Lower lobe of right lung (tissue), 2 donors: ENCODE measurements around the gene RP2. TPM values are rescaled to one million over a fixed set of nuclear protein-coding genes. Genes with fewer than 3 reads are reported as not detected.

ENCODE experiments used
- ATAC-seq, 2 donors: fragments of 200-7000 bp; cut with Tn5 transposase; one replicate each; pipeline ENCODE4 v1.9.1; 2020 to 2022; ENCODE audit warnings: mild to moderate bottlenecking in 2 of 2, moderate library complexity in 2 of 2
- DNase-seq: peaks from one replicate; pipeline ENCODE4 v3.0.0-alpha.2; 2020
- H3K27ac ChIP-seq: fragments of 200-600 bp; one replicate; pipeline ENCODE4 v1.8.0; 2022
- H3K27me3 ChIP-seq: fragments of 200-600 bp; one replicate; pipeline ENCODE4 v1.8.0; 2022; ENCODE audit warnings: low read depth
- H3K36me3 ChIP-seq: fragments of 200-600 bp; one replicate; pipeline ENCODE4 v1.8.0; 2022; ENCODE audit warnings: mild to moderate bottlenecking
- H3K4me1 ChIP-seq: fragments of 200-600 bp; one replicate; pipeline ENCODE4 v1.8.0; 2022
- H3K4me3 ChIP-seq: fragments of 200-600 bp; one replicate; pipeline ENCODE4 v1.8.0; 2022; ENCODE audit warnings: mild to moderate bottlenecking
- H3K9me3 ChIP-seq: fragments of 200-600 bp; one replicate; pipeline ENCODE4 v1.8.0; 2022
- CTCF ChIP-seq: fragments of 200-600 bp; IDR thresholded peaks from one replicate; pipeline ENCODE4 v1.8.0; 2022; ENCODE audit warnings: antibody characterized with exemption, mild to moderate bottlenecking
- intact Hi-C: fragments of 100-400 bp; cut with DNase I; formaldehyde crosslinking; loops from one replicate; pipeline ENCODE4 v1.11.0; 2022
- total RNA-seq: library from RNA; stranded (reverse); fragmentation: NEBNext Ultra II Directional; extraction: Animal tissue kit (Norgen Biotek cat#: 25700); gene quantifications from one replicate; pipeline ENCODE4 v1.2.1, GENCODE V29; 2021
- donor health status: DM: no; HTN: yes; CAD: no; lungs with severe emphysema.

Gene RP2
- total RNA-seq, 1 donor from 2014 or later, result 16.8 TPM

GRCh38 chrX:46918434-46918833 is 81.6 kb downstream of the RP2 start:
- intact Hi-C loops, result no loop called here
- no peak for DNase-seq
- Histone ChIP-seq H3K27me3 (no peaks in the 10 kb centered on the region), H3K4me3 (no peak overlapping the region), H3K36me3 (no peaks in the 10 kb centered on the region), H3K27ac (no peak overlapping the region), H3K4me1 (no peaks in the 10 kb centered on the region), H3K9me3 (no peaks in the 10 kb centered on the region)
- TF ChIP-seq CTCF, result no peak
- peak in 1 of 2 donors; percentile 55 for ATAC-seq

- H3K9me3 ChIP-seq, result no peaks in the 10 kb centered on the region
- no peak for TF ChIP-seq CTCF
- no peak overlapping the region for H3K4me3 ChIP-seq
- no peaks in the 10 kb centered on the region for H3K4me1 ChIP-seq
- no peak overlapping the region for H3K27ac ChIP-seq
- H3K27me3 ChIP-seq, result no peaks in the 10 kb centered on the region
- H3K36me3 ChIP-seq, result no peaks in the 10 kb centered on the region
- intact Hi-C loops, result no loop called here
- DNase-seq (no peak), ATAC-seq (no peak)
Measured at GRCh38 chrX:46920235-46920634, 83.4 kb downstream of the RP2 start.

- Histone ChIP-seq H3K27me3 (no peaks in the 10 kb centered on the region), H3K4me1 (no peaks in the 10 kb centered on the region), H3K27ac (no peak overlapping the region), H3K4me3 (no peak overlapping the region), H3K9me3 (no peaks in the 10 kb centered on the region), H3K36me3 (no peaks in the 10 kb centered on the region)
- intact Hi-C loops, result no loop called here
- no peak for TF ChIP-seq CTCF
- no peak for ATAC-seq
- DNase-seq, result no peak
Measured at GRCh38 chrX:46922611-46923010, 85.8 kb downstream of the RP2 start.

GRCh38 chrX:46927718-46928117 is 90.9 kb downstream of the RP2 start:
- Histone ChIP-seq H3K27ac (no peak overlapping the region), H3K9me3 (no peaks in the 10 kb centered on the region), H3K27me3 (no peaks in the 10 kb centered on the region), H3K4me1 (no peaks in the 10 kb centered on the region), H3K36me3 (no peaks in the 10 kb centered on the region), H3K4me3 (no peak overlapping the region)
- DNase-seq (no peak), ATAC-seq (no peak)
- TF ChIP-seq CTCF, result no peak
- intact Hi-C loops, result no loop called here

- ATAC-seq (no peak), DNase-seq (no peak)
- no peaks in the 10 kb centered on the region for H3K27me3 ChIP-seq
- intact Hi-C loops, result no loop called here
- no peak overlapping the region for H3K27ac ChIP-seq
- H3K9me3 ChIP-seq, result no peaks in the 10 kb centered on the region
- TF ChIP-seq CTCF, result no peak
- no peaks in the 10 kb centered on the region for H3K4me1 ChIP-seq
- H3K4me3 ChIP-seq, result no peak overlapping the region
- no peaks in the 10 kb centered on the region for H3K36me3 ChIP-seq
Measured at GRCh38 chrX:46929439-46930261, 92.8 kb downstream of the RP2 start.

Other genes starting within 250 kb of the RP2 start
- gene SLC9A7, start 77.9 kb upstream of the RP2 start, total RNA-seq, result 7.9 TPM
- 8.5 TPM for gene JADE3, start 75.4 kb downstream of the RP2 start, total RNA-seq
- gene RGN, start 241.4 kb downstream of the RP2 start, total RNA-seq, result 11.9 TPM